Fibroblast of lung (primary cell): ENCODE measurements around the gene DAPK3. TPM values are rescaled to one million over a fixed set of nuclear protein-coding genes. Genes with fewer than 3 reads are reported as not detected.
"Not testable (repeated sequence)": the region's sequence is repeated elsewhere in the genome, so short reads cannot be mapped to it uniquely, and the experiment has no call there.

Experiments
- DNase-seq, 2 donors: peaks; one replicate each; pipeline versions ENCODE4 v3.0.0 to v3.0.0-alpha.2; 2010; ENCODE audit warnings: low read depth in 2 of 2
- H2AFZ ChIP-seq: 2 replicates; pipeline ENCODE4 v1.5.1; 2012; ENCODE audit warnings: low read length, control low read depth, inconsistent platforms
- H3K27ac ChIP-seq: 2 replicates; pipeline ENCODE4 v1.5.1; 2011; ENCODE audit warnings: low read length, control low read depth; ENCODE audit not compliant: insufficient read depth
- H3K27me3 ChIP-seq: 2 replicates; pipeline ENCODE4 v1.5.1; 2011; ENCODE audit warnings: mild to moderate bottlenecking, low read length; ENCODE audit not compliant: control insufficient read depth, insufficient read depth
- H3K36me3 ChIP-seq: 2 replicates; pipeline ENCODE4 v1.5.1; 2011; ENCODE audit warnings: low read length; ENCODE audit not compliant: control insufficient read depth, insufficient read depth
- H3K4me1 ChIP-seq: 2 replicates; pipeline ENCODE4 v1.5.1; 2011; ENCODE audit warnings: low read length; ENCODE audit not compliant: control insufficient read depth, insufficient read depth; ENCODE audit errors: extremely low read depth
- H3K4me2 ChIP-seq: 2 replicates; pipeline ENCODE4 v1.5.1; 2011; ENCODE audit warnings: low read length, control low read depth; ENCODE audit not compliant: insufficient read depth; ENCODE audit errors: extremely low read depth
- H3K4me3 ChIP-seq, 4 experiments: fragments of 200-600 bp in 1 of 4; sonication (generic) in 1 of 4; replicated peaks in 1 of 4; 2 replicates each; pipeline ENCODE4 v1.5.1; 2011 to 2016; ENCODE audit warnings: low read length in 4 of 4, low read depth in 3 of 4, mild to moderate bottlenecking in 3 of 4, control low read depth in 2 of 4, inconsistent platforms in 1 of 4, mixed read lengths in 1 of 4; ENCODE audit not compliant: insufficient read depth in 1 of 4; ENCODE audit errors: control extremely low read depth in 1 of 4
- H3K79me2 ChIP-seq: 2 replicates; pipeline ENCODE4 v1.5.1; 2012; ENCODE audit warnings: mild to moderate bottlenecking, low read length, inconsistent platforms; ENCODE audit not compliant: control insufficient read depth, insufficient read depth
- H3K9ac ChIP-seq: 2 replicates; pipeline ENCODE4 v1.5.1; 2011; ENCODE audit warnings: mild to moderate bottlenecking, low read length, control low read depth; ENCODE audit not compliant: insufficient read depth
- H3K9me3 ChIP-seq: 2 replicates; pipeline ENCODE4 v1.5.1; 2012; ENCODE audit warnings: low read depth, low read length; ENCODE audit not compliant: control insufficient read depth, insufficient read depth
- H4K20me1 ChIP-seq: 2 replicates; pipeline ENCODE4 v1.5.1; 2011; ENCODE audit warnings: low read length; ENCODE audit not compliant: control insufficient read depth, insufficient read depth; ENCODE audit errors: extremely low read depth
- EZH2 ChIP-seq: IDR thresholded peaks from 2 replicates; pipeline ENCODE4 v1.5.1; 2012; ENCODE audit warnings: low read length, control low read depth, mild to moderate bottlenecking; ENCODE audit errors: missing control alignments
- polyA plus RNA-seq, 2 donors: library from polyadenylated mRNA; depleted of rRNA in 1 of 2; stranded (reverse) in 1 of 2; unstranded in 1 of 2; fragments of >200 nt; gene quantifications; 2 replicates each; pipeline ENCODE4 v1.2.1, GENCODE V29; 2011 to 2012; ENCODE audit warnings: missing spikeins in 1 of 2
- total RNA-seq: library from RNA; depleted of rRNA; stranded (reverse); fragments of >200 nt; gene quantifications from 2 replicates; pipeline ENCODE4 v1.2.1, GENCODE V29; 2014
- TF ChIP-seq, protein P1 (sequence below), 2 donors: IDR thresholded peaks in 1 of 2; conservative IDR thresholded peaks in 1 of 2; 1 replicate in 1 of 2; 2 replicates in 1 of 2; pipeline ENCODE4 v1.5.1; 2011 to 2012; ENCODE audit warnings: low read length in 2 of 2, control low read depth in 1 of 2, inconsistent platforms in 1 of 2, low read depth in 1 of 2, mild to moderate bottlenecking in 1 of 2

DAPK3 gene
- total and polyA plus RNA-seq, 2 donors (not counting 1 experiment from before 2014, with no cell fraction given): 69.8 to 114 TPM

DNA sequence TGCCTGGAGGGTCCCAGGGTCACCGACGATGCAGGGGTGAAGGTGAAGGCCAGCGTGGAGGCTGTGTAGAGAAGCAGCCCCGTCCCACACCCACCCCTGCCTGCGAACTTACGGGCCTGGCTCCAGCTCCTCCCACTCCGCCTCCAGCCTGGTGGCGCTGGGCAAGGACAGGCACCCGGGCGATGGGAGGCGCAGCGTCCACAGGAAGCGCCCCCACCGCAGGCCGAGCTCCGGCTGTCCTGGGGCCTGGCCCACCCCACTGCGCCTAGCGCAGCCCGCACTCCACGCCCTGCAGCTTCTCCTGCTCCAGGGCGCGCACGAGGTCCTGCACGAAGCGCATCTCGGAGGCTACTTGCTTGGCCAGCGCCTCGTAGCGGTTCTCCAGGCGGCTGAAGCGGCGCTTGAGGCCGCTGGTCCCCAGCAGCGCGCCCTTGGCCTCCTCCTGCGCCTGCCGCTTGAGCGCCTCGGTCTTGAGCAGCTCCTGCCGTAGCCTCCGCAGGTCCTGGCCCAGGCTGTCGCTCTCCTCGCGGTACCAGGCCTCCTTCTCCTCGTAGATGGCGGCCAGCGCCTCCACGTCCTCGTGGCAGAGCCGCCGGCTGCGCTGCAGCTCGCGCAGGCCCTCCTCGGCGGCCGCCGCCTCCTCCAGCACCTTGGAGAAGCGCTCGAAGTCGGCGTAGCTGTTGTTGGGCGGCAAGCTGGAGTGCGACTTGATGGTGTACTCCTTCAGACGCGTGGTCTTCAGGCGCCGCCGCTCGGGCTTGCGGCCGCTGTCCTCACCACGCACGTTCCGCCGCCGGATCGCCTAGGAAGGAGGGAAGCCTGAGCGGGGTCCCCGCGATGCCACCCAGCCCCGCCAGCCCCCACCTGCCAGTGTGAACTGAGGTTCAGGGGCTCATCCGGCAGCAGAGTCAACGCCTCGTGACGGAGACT, 11.8 kb downstream of the DAPK3 start:
- Histone ChIP-seq H3K4me2 (no peak overlapping the region), H4K20me1 (no peaks in the 10 kb centered on the region), H3K36me3 (peaks cover 33% of the 10 kb centered on the region), H3K4me3 (no peak overlapping the region), H3K9ac (no peak overlapping the region), H2AFZ (no peak overlapping the region), H3K9me3 (no peaks in the 10 kb centered on the region), H3K27ac (no peak overlapping the region), H3K4me1 (no peaks in the 10 kb centered on the region), H3K27me3 (no peaks in the 10 kb centered on the region), H3K79me2 (peaks cover 16% of the 10 kb centered on the region)
- TF ChIP-seq, protein P1, sequence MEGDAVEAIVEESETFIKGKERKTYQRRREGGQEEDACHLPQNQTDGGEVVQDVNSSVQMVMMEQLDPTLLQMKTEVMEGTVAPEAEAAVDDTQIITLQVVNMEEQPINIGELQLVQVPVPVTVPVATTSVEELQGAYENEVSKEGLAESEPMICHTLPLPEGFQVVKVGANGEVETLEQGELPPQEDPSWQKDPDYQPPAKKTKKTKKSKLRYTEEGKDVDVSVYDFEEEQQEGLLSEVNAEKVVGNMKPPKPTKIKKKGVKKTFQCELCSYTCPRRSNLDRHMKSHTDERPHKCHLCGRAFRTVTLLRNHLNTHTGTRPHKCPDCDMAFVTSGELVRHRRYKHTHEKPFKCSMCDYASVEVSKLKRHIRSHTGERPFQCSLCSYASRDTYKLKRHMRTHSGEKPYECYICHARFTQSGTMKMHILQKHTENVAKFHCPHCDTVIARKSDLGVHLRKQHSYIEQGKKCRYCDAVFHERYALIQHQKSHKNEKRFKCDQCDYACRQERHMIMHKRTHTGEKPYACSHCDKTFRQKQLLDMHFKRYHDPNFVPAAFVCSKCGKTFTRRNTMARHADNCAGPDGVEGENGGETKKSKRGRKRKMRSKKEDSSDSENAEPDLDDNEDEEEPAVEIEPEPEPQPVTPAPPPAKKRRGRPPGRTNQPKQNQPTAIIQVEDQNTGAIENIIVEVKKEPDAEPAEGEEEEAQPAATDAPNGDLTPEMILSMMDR (conservative IDR thresholded peaks at IDR 0.05 in 1 of 2, IDR thresholded peaks at IDR 0.05 in 1 of 2; ENCODE audit: low read depth in 1 of 2, low read length in 2 of 2): no peak
- TF ChIP-seq EZH2: no peak
- DNase-seq: no peak

DNA sequence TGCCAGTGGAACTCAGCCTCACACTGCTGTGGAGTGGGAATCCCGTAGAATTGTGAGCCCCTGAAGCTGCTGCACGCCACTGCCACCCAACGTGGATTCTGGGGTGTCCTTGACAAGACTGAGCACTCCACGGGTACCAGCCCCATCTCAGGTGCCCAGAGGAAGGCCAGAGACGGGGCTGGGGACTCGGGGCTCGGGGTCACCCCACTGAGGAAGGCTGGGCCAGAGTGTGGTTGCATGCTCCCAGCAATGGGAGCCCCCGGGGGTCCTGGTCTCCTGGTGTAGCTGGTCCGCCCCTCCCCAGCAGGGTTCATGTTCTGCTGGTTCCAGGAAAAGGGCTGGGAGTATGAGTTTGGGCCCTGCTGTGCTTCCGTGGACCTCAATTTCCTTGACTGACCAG, 15.2 kb downstream of the DAPK3 start:
- Histone ChIP-seq H3K4me3 (no peak overlapping the region), H4K20me1 (no peaks in the 10 kb centered on the region), H2AFZ (no peak overlapping the region), H3K9me3 (no peaks in the 10 kb centered on the region), H3K9ac (no peak overlapping the region), H3K27ac (no peak overlapping the region), H3K4me1 (peaks cover 6% of the 10 kb centered on the region), H3K4me2 (no peak overlapping the region), H3K36me3 (peaks cover 9% of the 10 kb centered on the region), H3K27me3 (no peaks in the 10 kb centered on the region), H3K79me2 (peaks cover 4% of the 10 kb centered on the region)
- no peak for DNase-seq
- TF ChIP-seq, protein P1 (conservative IDR thresholded peaks at IDR 0.05 in 1 of 2, IDR thresholded peaks at IDR 0.05 in 1 of 2; ENCODE audit: low read depth in 1 of 2, low read length in 2 of 2): no peak
- no peak for TF ChIP-seq EZH2

DNA sequence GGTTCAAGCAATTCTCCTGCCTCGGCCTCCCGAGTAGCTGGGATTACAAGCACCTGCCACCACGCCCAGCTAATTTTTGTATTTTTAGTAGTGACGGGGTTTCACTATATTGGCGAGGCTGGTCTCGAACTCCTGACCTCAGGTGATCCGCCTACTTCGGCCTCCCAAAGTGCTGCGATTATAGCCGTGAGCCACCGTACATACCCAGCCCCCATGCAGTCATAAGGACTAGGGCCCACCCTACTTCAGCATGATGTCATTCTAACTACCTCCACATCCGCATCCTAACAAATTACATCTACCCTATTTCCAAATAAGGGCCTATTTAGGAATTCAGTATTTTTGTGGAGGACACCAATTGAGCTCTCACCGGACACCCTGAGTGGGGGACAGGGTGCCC, 15.6 kb downstream of the DAPK3 start:
- not testable (repeated sequence) for H3K36me3 ChIP-seq, H3K27ac ChIP-seq, H3K79me2 ChIP-seq, H3K9me3 ChIP-seq, DNase-seq, H2AFZ ChIP-seq, H3K9ac ChIP-seq, H3K4me3 ChIP-seq, H4K20me1 ChIP-seq, H3K4me2 ChIP-seq, H3K4me1 ChIP-seq, H3K27me3 ChIP-seq
